ENCODE data around the gene SYNPO.

The SYNPO gene

GRCh38 chr5:150614661-150615060, 25.8 kb upstream of the SYNPO start:
- no peak for TF ChIP-seq CTCF (IDR thresholded peaks at IDR 0.05; ENCODE audit: insufficient read depth, low read length, poor library complexity, severe bottlenecking)
- Histone ChIP-seq H3K4me3 (replicated peaks; ENCODE audit: low read depth, low read length) (no peak overlapping the region), H3K27me3 (replicated peaks; ENCODE audit: control insufficient read depth, insufficient read depth, low read length) (no peaks in the 10 kb centered on the region; the same call in none of the 2 replicates), H3K36me3 (ENCODE audit: control insufficient read depth, insufficient read depth, low read length) (no peaks in the 10 kb centered on the region)
- no peak for DNase-seq (ENCODE audit: extremely low read depth, insufficient read length)

- Histone ChIP-seq H3K4me3 (replicated peaks; ENCODE audit: low read depth, low read length) (no peak overlapping the region), H3K27me3 (replicated peaks; ENCODE audit: control insufficient read depth, insufficient read depth, low read length) (no peaks in the 10 kb centered on the region; the same call in none of the 2 replicates), H3K36me3 (ENCODE audit: control insufficient read depth, insufficient read depth, low read length) (no peaks in the 10 kb centered on the region)
- no peak for TF ChIP-seq CTCF (IDR thresholded peaks at IDR 0.05; ENCODE audit: insufficient read depth, low read length, poor library complexity, severe bottlenecking)
- DNase-seq (ENCODE audit: extremely low read depth, insufficient read length), result no peak
These were observed 25.2 kb upstream of the SYNPO start for GRCh38 chr5:150615141-150615699.

- no peak for DNase-seq (ENCODE audit: extremely low read depth, insufficient read length)
- TF ChIP-seq CTCF (IDR thresholded peaks at IDR 0.05; ENCODE audit: insufficient read depth, low read length, poor library complexity, severe bottlenecking), result no peak
- Histone ChIP-seq H3K4me3 (replicated peaks; ENCODE audit: low read depth, low read length) (no peak overlapping the region), H3K27me3 (replicated peaks; ENCODE audit: control insufficient read depth, insufficient read depth, low read length) (no peaks in the 10 kb centered on the region; the same call in none of the 2 replicates), H3K36me3 (ENCODE audit: control insufficient read depth, insufficient read depth, low read length) (no peaks in the 10 kb centered on the region)
These were observed 24.4 kb upstream of the SYNPO start for GRCh38 chr5:150616024-150616470.

GRCh38 chr5:150616506-150616905, 24.0 kb upstream of the SYNPO start:
- no peaks in the 10 kb centered on the region; the same call in none of the 2 replicates for H3K27me3 ChIP-seq (replicated peaks; ENCODE audit: control insufficient read depth, insufficient read depth, low read length)
- no peak overlapping the region for H3K4me3 ChIP-seq (replicated peaks; ENCODE audit: low read depth, low read length)
- TF ChIP-seq CTCF (IDR thresholded peaks at IDR 0.05; ENCODE audit: insufficient read depth, low read length, poor library complexity, severe bottlenecking), result no peak
- no peaks in the 10 kb centered on the region for H3K36me3 ChIP-seq (ENCODE audit: control insufficient read depth, insufficient read depth, low read length)
- DNase-seq (ENCODE audit: extremely low read depth, insufficient read length), result no peak

GRCh38 chr5:150618163-150618562, 22.3 kb upstream of the SYNPO start:
- TF ChIP-seq CTCF (IDR thresholded peaks at IDR 0.05; ENCODE audit: insufficient read depth, low read length, poor library complexity, severe bottlenecking), result no peak
- Histone ChIP-seq H3K36me3 (ENCODE audit: control insufficient read depth, insufficient read depth, low read length) (no peaks in the 10 kb centered on the region), H3K27me3 (replicated peaks; ENCODE audit: control insufficient read depth, insufficient read depth, low read length) (no peaks in the 10 kb centered on the region; the same call in 1 of the 2 replicates), H3K4me3 (replicated peaks; ENCODE audit: low read depth, low read length) (no peak overlapping the region)
- DNase-seq (ENCODE audit: extremely low read depth, insufficient read length), result no peak
